Measurements from ENCODE around the gene DOCK7.

DNA sequence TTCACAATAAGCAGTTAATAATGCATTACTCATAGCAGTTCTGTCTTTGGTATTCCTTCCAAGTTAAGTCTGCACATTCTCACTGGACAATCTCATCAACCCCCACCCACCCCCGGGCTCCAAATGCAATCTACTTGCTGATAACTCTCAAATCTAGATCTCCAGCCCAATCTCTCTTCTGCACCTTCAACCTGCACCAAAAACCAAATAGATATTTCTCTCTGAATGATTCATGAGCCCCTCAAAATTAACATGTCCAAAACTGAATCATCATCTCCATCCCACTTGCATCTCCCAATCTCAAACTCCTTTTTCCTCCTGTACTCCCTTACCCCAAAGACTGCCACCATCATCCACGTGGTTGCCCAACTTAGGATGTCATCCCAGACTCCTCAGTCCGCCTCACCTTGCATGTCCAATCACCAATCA lies 2.7 kb downstream of the DOCK7 start:
- TF ChIP-seq CTCF (IDR thresholded peaks at IDR 0.05): no peak
- TF ChIP-seq POLR2AphosphoS5 (IDR thresholded peaks at IDR 0.05): no peak

Measured in breast epithelium (tissue), 3 donors.